HG03175 (cell line): Measurements from ENCODE around the gene PAK5.

ENCODE experiments used
- ATAC-seq: cut with Tn5 transposase; IDR thresholded peaks from one replicate; pipeline ENCODE4 v1.9.1; 2021; ENCODE audit warnings: mild to moderate bottlenecking, moderate library complexity; ENCODE audit not compliant: unreplicated experiment

PAK5 gene

DNA sequence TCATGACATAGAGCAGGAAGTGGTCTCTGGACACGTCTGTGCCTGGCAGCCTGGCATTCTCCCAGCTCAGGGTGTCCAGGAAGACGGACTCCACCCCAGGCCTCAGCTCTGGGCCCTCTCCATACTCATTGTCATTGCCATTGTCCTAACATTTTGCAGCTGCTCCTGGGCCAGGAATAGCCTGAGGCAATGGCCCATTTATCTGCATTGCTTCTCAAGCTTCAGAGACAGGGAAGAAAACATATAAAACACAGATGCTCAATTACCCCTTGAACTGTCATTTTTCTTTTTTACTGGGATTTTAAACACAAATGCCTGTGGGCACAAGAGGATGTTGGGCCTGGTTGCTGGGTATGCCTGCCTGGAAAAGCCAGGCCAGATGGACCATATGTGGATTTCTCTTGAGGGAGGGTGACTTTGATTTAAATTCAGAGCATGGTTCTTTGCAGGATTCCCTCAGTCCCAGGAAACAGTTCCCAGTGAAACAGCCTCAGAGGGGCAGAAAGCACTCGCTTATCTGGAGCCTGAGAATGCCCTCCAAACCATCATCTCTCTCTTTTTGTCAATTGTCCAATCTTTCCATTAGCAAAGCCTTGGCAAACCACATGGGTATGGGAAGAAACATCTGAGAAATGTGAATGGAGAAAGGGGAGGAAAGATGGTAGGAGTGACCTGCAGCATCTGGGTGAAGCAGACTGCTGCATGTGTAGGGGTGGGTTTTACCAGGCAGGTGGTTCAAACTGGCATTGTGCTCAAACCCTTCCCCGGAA is 306.6 kb downstream of the PAK5 start:
- no peak for ATAC-seq

DNA sequence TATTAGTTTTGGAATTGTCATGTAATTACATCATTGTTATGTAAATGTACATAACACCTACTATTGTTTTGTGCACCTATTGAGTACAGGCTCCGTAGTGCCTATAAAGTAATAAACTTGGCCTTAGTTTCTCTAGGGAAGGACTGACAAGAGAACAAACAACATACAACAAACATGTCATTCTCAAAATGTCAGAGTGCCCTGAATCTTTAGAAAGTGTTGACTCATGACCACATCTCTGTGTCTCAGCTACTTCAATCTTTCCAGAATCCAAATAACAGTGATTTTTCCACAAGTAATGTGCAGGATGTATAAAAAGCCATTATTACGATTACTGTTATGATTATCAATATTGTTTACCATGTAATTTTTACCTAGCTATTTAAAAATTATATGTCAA is 307.3 kb downstream of the PAK5 start:
- no peak for ATAC-seq

DNA sequence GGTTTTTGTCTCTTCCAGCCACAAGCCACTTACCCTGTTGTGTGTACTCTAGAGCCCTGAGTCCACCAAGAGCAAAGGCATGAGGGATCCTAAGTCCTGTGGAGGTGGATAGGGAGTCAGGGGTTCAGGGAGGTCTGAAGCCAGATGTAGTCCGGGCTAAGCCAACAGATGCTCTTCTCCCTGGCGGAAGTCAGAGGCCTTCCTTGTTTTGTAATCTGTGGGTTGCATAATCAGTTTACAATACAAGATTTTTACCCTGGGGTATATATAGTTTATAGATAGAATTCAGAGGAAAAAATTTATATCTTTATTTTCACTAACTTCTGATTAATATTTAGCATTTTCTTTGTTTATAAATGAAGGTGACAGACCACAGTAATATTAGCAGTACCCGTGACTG is 315.2 kb downstream of the PAK5 start:
- no peak for ATAC-seq

DNA sequence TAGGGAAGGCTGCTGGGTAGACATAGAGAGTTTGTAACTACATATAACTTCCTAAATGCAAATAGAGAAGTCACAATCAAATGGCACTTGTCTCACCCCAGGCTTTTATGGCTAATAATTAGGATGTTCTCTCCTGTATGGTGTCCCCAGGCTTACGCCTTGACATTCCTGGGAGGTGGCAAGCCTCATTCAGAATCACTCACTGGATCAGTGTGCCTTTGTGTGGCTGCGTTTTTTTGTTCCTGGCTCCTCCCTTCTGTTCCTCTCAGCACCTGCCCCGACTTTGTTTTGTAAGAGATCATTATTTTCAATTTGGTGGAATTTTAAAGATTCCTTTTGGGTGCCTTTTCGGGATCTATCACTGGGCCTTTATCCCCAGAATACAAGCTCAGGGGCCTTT is 318.8 kb downstream of the PAK5 start:
- ATAC-seq: no peak

DNA sequence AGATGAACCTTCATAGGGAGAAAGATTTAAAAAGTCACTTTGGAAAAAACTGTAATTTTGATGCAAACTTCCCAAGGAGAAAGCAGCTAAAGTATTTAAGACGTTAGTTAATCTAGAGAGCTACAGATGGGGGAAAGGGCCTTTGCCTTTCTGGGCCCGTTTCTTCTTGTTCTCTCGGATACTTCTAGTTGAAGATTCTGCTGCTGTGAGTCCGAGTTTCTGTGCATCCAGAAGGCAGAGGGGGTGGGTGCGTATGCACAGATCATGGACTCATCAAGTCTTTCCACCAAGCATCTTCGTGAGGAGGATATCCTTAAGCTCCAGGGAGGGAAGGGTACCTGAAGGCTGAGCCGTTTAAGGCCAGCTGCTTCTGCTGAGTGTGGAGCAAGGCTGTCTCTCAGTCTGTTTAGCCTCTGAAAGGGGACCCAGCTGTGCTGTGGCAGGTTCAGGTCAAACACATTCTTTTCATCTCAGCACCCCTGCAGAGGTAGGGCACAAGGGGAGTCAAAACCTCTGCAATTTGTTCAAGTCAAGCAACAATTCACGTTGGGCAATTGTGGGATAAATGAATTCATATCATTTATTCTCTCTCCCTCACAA is 320.2 kb downstream of the PAK5 start:
- no peak for ATAC-seq

DNA sequence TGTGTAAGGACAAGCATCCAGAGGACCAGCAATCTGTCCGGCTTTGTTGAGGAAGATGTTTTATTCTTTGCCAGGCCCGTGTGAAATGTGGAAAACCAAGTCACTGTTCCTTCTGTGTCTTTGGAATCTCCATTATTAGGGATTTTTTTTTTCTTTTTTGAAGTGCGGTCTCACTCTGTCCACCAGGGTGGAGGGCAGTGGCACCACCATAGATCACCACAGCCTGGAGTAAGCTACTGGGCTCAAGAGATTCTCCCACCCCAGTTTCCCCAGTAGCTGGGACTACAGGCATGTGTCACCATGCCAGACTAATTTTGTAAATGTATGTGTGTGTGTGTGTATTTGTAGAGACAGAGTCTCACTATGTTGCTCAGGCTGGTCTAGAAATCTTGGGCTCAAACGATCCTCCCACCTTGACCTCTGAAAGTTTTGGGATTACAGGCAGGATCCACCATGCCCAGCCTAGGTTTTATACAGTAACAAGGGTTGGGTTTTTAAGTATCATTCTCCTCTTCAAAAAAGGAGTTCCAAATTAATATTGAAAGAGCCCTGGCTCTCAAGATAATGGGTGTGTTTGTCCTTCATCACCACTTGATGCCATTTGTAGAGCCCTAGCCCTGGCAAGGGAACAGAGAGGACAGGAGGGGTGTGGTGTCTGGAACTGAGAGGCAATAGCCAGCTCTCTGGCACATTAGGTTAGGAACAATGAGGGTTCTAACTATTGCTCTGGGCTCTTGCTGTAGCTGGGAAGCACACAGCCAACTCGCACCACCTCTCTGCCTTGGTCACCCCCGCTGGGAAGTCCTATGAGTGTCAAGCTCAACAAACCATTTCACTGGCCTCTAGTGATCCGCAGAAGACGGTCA is 321.3 kb downstream of the PAK5 start:
- ATAC-seq: no peak

DNA sequence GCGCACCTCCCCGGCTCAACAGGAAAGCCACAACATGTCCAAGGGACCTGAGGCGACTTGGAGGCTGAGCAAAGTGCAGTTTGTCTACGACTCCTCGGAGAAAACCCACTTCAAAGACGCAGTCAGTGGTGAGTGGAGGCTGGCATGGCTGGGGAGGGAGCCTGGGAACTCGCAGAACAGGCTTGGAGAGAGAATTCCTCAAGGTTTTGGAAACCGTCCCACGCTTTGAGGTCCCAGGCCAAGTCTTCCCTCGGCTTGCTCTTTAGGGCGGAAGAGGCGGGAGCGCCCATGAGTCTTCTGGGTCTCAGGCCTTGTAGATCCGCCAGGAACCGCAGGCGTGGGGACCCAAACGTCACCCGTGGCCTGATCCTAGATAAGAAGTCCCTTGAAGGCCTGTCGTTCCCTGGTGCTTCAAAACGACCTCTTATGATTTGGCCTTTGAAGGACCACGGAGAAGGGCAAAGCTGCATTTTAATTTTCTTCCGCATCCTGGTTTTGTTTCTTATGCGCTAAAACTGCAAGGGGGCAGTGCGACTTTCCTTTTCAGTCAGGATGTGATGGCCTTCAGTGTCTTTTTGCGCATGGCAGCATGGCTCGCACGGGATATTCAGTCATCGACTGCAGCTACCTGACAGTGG is 322.5 kb downstream of the PAK5 start:
- no peak for ATAC-seq

DNA sequence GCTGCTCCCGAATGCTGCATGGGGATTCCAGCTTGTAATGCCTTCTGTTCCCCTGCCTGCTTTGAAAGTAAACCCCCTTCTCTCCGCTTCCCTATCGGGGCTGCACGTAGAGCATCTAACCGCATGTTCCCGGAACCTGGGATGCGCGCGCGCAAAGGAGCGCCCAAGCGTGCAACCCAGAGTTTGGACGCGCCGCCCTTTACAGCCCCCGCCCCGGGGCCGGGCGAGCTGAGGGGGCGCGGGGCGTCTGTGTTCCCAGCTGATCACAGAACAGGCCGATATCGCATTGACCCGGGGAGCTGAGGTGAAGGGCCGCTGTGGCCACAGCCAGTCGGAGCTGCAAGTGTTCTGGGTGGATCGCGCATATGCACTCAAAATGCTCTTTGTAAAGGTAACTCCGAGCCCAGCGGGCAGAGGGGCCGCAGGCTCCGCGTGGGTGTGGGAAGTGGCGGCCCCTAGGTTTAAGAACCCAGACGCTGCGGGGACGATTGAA is 323.1 kb downstream of the PAK5 start:
- no peak for ATAC-seq

DNA sequence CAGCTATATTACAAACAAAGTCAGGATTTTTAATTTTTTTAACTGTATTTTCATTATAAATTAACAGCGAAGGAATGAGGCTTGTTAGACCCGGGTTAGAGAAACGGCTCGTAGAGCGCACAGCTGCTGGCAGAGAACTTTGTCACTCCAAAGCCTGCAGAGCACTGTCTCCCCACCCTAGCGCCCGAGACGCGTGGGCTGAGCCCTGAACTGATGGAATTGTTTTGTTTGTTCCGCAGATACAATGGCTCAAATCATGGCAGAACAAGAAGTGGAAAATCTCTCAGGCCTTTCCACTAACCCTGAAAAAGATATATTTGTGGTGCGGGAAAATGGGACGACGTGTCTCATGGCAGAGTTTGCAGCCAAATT is 323.7 kb downstream of the PAK5 start:
- no peak for ATAC-seq

DNA sequence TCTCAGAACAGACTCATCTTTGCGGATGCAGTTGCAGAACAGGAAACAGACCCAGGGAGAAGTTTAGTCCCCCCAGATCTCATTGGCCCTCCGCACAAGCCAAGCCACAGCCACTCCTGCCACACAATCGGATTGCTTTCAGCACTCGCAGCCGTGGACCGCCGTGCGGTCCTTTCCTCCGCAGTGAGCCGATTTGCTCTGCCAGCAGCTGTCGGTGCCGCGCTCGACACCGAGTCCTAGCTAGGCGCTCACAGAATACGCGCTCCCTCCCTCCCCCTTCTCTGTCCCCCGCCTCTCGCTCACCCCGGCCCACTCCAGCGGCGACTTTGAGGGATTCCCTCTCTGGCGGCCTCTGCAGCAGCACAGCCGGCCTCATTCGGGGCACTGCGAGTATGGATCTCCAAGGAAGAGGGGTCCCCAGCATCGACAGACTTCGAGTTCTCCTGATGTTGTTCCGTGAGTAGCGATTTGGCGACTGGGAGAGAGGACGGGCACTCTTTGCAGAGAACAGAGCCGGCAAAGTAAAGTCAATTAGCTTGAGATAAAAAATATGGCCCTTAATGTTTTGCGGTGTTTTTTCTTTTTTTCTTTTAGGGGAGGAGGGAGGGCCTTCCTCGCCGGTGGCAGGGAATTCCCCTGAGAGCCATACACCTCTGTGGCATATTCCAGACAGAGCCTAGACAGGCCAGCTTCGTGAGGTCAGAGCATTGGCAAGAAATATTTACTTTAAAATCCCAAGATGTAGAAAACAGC is 324.2 kb downstream of the PAK5 start, which contains the start of gene LAMP5:
TSS of gene LAMP5 (plus strand) at position 130 of the 753 bp plus-strand sequence. CDS start at position 393, 263 bp downstream.
- ATAC-seq: no peak

DNA sequence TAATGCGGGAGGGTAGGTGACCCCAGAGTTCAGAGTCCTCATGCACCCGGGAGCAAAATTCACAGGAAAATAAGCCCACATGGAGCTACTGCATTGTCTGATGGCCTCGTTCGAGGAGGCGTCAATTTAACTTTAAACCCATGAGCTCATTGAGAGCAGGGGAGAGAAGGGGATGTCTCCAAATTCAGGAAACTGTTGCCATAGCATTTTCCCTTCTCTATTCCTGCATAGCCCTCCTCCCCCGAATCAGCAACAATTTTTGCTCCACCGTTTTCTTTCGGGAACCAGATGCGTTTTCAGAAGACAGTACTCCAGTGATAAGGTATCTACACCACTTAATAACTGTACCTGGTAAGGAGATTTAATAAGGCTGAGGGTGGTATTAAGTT is 324.8 kb downstream of the PAK5 start:
- ATAC-seq: no peak

DNA sequence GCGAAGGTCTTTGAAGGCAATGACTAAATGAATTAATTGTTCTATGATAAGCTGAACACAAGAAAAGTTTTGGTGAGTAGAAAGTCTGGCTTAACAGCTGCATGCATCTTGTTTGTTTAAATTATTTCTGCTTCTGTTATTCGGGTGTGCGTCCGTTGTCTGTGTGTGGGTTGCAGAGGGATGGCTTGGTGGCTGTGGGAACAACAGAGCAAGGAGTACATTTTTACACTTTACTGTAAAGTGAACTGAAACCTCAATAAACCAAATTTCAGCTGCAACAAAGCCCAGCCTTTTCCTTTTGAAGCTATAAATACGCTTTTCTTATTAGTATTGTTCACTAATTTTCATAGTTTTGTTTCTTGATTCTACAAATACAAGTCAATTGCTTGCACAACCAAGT is 328.0 kb downstream of the PAK5 start:
- no peak for ATAC-seq

DNA sequence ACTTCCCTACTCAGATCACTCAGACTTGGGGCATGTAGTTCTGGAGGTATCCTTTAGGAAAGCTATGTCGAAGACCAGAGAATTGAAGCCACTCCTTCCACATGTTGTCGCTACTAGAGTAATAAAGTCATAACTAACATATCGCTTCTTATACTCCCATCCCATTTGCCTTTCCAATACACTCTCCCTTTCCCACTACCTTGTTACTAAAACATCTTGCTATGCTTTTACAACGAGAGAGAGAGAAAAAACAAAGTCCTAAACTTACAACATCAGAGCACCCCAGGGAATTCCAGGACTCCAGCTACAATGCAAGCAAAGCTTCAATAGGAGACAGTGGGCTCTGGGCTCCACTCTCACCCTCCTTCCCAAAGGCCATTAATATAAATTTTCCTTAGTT is 329.6 kb downstream of the PAK5 start:
- ATAC-seq: no peak

DNA sequence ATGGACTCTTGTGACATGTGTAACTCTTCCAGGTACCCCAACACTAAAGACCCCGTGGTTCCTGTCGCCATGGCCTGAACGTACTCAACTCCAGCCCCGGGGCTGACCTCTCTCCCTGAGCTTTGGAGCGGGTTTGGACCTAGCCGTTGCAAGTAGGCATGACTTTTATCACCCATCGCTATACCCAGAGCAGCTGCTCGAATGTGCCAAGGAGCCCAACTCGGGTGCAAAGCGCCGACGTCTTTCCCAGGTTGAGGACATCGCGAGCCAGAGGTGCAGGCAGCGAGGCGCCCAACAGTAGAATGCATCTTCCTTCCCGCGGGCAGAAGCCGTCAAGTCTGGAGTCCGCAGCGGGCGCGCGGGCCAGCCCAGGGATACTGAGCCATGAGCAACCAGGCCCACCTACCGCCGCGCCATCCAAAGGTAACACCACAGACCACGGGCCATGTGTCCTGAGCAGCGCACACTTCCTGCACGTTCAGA is 330.1 kb downstream of the PAK5 start:
- no peak for ATAC-seq

DNA sequence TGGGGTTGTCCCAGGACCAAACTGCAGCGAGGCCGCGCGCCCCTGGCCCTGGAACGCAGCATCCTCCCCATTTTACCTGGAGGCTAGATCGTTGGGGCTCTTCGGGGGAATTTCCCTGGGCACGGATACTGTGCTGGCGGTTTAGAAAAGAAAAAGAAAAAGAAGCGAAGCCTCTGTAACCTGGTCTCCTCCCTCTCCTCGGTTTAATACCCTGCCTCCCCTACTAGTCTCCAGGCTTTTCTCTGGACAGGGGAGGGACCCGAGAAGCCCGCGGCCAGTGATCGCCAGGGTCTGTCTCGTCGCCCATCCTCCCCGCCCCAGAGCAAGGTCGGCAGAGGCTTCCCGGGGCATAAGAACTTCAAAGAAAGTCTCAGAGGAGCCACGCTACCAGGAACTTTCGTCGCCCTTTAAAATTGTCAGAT is 330.6 kb downstream of the PAK5 start:
- no peak for ATAC-seq

DNA sequence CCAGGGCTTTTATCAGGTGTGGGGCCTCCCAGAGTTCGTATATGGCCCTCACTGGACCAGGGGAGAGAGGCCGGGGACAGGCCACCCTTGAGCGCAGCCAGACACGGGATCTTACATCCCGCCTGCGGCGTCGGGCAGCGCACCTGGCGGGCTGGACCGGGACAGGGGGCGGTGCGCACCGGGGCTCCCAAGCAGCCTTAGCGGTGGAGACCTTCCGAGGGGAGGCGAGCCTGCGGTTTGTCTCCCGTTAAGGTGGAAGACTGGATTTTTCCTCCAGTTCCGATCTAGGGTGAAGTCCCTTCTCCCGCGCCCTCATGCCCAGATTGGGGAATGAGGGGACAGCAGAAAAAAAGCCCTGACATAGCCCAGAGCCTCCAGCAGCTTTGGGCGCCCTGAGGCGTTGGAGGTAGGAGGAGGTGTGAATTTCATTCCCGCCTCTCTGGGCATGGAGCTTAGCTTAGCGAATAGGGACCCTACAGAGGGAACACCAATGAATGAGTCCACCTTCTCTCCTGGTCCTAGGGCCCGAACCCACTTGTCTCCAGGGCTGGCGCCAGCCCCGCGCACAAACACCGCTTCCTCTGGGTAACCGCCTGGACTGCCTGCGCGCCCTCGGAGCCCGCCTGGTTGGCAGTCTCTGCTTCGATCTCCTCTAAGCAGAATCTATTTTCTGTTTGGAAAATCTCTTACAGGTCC is 331.2 kb downstream of the PAK5 start:
- no peak for ATAC-seq

DNA sequence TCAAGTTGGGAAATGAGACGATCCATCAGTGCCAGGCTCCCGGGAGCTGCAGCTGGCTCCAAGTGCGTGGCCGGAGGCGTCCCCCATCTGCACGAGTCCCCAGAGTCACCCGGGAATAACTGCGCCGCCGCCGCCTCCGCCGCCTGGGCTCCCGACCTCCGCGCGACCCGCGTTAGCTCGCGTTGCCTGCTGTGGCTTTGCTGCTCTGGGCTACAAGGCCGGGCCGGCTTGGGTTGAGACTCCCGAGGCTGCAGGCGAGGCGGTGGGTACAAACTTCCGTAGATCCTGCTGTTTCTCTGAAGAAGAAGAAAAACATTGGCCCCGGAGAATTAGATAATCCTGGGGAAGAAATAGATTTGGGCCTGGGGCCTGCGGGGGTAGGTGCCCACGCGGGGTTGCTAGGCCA is 331.9 kb downstream of the PAK5 start:
- no peak for ATAC-seq

DNA sequence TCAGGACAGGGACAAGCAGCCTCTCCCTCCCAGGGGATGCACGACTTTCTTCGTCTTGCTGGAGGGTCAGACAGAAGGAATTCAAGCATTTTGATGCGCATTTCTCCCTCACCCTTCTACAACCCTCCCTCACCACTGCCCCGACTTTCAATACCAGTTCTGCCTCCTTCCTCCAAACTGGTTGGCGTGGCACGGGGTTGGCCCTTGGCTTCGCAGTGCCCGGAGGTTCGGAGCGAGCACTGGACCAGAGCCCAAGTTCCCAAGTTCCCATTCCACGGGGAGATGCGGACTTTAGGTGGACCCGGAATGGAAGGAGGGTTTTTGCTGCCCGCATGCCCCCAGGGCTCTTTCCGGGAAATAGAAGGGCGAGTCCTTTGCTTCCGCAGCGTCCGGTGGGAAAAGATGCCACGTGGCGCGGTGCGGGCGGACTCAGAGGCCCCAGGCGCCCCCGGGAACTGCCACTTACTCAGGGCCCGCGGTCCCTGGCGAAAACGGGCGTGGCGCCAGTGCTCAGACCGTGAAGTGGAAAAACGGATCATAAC is 332.5 kb downstream of the PAK5 start:
- ATAC-seq: no peak

DNA sequence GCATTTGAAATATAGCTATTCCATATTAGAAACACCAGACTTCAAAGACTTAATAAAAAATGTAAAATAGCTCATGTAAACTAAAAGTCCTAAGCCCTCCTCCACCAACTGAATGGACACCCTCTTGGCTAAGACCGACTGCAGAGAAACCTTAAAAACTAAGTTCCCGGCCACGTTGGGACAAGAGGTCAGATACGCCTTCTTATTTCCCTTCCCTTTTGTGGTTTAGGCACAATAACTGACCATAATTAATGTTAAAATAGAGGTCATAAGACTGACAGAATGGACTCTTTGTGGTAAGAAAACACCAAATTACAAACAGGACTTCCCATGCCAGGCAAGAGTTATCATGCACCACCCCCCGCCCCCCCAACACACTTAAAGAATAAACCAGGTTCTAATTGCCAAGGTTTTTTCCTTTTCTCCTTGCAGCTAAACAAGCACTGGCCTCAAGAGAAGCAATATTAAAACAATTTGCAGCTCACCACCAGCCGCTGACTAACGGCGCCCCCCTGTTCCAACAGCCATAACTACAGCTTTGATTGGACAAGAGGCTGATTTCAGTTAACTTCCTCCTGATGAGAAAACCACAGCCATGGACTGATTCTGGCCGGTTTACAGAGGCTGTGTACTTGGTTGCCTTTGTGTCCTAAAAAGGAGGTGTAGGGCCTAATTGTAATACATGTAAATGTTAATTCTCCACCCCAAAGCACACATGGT is 335.2 kb downstream of the PAK5 start:
- ATAC-seq: no peak
